GM18519 (cell line): ENCODE results near the gene HNRNPF.

ENCODE experiments used
- ATAC-seq: cut with Tn5 transposase; IDR thresholded peaks from one replicate; pipeline ENCODE4 v1.9.1; 2021; ENCODE audit warnings: mild to moderate bottlenecking, moderate library complexity; ENCODE audit not compliant: unreplicated experiment, low FRiP score

Gene HNRNPF

DNA sequence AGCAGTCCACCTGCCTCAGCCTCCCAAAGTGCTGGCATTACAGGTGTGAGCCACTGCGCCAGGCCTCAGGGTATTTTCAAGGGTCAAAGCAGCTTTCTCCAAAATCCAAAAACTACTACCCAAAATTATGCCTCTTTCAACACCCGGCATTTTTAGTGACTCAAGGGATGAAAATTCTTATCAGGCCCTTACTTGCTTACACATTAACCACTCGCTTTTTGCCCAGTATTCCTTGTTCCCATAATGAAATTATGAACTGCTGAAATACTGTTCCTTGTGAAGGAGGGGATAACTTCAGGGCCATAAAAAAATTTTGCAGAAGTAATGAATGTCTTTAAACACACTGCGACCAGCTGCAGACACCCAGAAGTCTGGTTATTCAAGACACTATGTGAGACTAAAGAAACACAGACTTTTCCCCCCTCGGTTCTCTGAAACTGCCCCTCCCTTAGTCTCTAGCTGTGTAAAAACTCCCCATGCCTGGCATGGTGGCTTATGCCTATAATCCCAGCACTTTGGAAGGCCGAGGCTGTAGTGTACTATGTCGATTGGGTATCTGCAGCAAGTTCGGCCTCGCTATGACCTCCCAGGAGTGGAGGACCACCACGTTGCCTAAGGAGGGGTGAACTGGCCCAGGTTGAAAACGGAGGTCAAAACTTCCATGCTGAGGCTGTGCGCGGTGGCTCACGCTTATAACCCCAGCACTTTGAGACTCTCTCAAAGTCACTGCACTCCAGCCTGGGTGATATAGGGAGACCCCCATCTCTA lies 25.6 kb downstream of the HNRNPF start:
- ATAC-seq = no peak

DNA sequence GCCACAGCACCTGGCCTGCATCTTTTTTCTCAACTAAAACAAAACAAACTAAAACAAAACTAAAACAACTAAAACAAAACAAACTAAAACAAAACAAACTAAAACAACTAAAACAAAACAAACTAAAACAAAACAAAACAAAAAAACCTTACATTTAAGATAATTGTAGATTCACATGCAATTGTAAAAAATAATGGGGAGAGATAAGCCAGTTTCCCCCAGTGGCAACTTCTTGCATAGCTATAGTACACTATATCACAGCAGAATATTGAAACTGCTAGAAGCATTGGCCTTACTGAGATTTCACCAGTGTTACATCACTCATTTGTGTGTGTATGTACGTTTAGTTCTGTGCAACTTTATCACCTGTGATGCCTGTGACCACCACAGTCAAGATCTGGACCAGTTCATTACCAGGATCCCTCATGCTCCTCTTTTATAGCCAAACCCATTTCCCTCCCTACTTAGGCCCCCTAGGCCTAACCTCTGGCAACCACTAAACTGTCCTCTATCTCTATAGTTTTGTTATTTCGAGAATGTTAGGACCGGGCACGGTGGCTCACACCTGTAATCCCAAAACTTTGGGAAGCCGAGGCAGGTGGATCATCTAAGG lies 28.3 kb downstream of the HNRNPF start:
- no peak for ATAC-seq

DNA sequence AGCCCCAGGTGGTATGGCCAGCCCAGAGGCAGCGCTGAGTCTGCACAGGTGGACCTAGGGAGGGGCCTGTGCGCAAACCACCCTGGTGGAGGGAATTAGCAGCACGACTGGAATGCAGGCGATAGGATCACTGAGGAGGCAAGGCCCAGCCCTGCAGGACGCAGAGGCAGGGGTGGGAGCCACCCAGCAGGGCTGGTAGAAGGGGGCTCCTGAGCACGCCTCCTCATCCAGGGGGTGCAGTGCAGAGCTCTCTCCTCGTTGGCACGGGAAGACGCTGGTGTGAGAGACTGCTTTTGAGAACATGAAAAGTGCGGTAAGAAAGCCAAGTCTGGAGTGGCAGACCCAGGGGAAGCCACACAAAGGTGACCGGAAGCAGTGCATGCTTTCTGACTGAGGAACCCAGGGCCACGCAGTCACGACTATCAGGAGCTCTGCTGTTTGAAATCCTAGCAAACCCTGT lies 31.5 kb downstream of the HNRNPF start:
- no peak for ATAC-seq

DNA sequence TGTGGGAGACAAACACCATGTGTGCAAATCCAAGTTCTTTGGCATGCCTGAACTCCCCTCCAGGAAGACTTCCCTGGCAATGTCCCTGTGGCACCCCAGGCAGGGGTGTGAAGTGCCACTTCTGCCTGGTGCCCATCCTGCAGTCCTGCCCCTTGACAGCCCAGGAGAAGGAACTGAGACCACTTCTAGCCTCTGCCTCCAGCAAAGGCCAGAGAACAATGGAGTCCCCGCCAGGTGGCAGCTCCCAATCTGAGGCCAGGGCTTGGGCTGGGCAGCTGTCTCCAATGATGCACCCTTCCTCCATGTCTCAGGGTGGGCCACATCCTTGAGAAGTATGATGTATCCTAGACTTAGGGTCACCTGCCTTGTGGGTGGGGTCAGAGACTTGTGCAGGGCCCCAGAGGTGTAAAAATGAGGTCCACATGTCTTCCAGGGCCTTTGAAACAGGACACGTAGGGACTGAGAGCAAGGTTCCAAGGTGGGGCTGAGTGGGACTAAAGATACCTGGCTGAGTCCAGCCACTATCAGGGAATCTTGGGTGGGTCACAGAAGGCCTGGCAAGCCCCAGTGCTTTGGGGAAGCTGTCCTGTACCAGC lies 32.1 kb downstream of the HNRNPF start:
- ATAC-seq = no peak

DNA sequence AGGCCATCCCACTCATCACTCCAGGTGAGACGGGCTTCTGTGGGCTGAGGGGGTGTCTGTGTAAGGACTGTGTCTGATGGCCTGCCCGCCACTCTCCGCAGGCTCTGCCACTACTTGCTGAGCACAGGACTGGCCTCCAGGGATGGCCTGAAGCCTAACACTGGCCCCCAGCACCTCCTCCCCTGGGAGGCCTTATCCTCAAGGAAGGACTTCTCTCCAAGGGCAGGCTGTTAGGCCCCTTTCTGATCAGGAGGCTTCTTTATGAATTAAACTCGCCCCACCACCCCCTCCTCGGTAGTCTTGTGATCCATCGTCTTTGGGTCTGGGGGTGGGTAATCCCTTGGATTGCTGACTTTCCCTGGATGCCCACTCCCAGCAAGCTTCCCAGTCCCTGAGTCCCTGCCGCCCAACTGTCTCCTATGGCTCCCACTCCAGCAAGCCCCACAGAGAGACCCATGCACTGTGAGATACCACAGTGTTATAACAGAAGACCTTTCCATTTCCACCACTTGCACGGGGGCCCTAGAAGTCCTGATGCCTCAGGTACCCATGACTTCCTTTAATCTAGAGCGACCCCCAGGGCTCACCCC lies 32.8 kb downstream of the HNRNPF start:
- no peak for ATAC-seq

DNA sequence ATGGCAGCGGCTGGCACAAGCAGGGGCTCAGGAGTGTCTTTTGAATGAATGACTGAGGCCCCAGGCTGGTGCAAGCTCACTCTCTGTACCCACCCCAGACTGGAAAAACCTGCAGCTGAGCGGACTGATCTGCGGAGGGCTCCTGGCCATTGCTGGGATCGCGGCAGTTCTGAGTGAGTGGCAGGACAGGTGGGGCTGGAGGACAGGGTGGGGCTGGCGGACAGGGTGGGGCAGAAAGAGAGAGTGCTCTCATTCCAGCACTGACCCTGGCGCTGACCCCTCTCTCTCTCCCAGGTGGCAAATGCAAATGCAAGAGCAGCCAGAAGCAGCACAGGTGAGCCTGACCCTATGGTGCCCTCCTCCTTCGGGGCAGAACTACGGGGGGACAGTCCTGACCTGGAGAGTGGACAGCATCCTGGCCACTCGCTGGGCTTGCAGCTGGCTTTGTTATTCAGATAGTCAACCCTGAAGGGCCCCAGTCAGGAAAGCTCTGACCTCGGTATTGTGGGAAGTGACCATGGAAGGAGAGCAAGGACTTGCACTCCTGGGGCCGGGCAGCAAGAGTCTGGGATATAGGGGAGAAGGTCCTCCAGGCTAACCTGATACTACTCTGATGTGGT lies 33.5 kb downstream of the HNRNPF start:
- ATAC-seq = no peak

DNA sequence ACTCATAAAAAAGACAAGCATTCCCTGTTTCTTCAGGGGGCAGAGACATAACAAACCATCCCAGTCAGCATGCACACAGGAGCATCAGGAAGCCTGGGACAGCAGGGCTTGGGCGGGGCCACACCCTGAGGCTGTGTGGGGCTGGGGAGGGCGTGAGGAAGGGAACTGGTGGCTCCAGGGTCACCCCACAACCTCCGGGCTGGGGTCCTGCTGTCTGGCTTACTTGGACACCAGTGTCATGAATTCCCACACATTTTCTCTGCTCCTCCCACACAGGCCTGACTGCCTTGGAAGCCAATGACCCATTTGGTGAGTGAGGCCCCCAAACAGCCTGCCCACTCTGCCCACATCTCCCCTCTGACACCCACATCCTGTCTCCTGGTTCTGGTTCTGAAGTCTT lies 34.8 kb downstream of the HNRNPF start:
- ATAC-seq = no peak

DNA sequence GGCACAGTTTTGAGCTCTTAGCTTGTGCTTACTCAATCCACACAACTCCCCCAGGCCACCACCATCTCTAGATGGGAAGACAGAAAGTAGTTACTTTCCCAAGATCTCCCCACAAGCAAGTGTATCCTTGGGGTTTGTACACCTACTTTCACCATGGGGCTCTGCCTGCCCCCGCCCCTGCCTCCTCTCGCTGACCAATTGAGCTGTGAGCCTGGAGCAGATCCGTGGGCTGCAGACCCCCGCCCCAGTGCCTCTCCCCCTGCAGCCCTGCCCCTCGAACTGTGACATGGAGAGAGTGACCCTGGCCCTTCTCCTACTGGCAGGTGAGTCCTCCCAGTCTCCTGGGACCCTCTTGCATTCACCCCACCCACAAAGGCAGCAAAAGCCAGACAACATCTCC lies 35.5 kb downstream of the HNRNPF start:
- ATAC-seq = no peak

DNA sequence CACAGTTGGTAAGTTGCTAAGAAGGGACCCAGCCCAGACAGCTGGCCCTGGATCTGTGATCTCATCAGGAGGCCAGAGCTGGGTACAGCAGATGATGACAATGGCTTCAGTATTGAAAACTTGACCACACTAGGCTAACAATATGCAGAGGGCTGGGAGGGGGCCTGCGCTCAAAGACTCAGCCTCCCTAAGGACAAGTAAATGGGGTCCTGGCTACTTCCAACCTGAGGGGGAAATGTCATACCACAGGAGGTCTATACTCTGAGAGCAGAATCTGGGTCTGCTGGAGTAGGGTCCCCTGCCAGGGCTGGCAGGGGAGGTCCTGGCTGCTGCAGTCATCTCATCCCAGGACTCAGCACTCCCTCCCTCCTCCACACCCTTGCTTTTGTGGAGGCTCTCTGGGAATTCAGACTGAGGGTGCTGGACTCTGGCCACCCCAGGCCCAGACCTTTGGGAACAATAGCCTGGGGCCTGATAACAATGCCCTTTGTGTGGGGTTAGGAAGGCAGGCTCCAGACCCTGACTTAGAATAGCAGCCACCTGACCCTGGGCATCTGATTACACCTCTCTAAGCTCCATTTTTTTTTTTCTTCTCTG lies 36.1 kb downstream of the HNRNPF start:
- ATAC-seq = no peak

DNA sequence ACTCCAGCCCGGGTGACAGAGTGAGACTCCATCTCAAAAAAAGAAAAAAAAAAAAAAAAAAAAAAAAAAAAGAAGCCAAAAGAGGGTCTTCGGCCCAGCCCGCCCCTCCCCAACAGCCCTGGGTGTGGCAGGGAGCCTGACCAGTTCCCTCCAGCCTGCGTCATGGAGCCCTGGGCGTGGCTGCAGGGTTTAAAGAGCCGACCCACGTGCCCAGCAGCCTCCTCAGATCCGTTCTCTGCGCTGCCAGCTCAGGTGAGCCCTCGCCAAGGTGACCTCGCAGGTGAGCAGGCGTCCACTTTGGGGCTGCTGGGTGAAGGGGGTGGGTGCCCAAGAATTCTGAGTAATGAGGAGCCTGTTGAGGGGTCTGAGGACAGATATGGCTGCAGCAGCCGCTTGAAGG lies 37.6 kb downstream of the HNRNPF start, which contains the start of gene FXYD4:
TSS of gene FXYD4 (plus strand) at position 219 of the 400 bp plus-strand sequence. CDS start 2,111 bp downstream, outside the sequence.
- no peak for ATAC-seq

DNA sequence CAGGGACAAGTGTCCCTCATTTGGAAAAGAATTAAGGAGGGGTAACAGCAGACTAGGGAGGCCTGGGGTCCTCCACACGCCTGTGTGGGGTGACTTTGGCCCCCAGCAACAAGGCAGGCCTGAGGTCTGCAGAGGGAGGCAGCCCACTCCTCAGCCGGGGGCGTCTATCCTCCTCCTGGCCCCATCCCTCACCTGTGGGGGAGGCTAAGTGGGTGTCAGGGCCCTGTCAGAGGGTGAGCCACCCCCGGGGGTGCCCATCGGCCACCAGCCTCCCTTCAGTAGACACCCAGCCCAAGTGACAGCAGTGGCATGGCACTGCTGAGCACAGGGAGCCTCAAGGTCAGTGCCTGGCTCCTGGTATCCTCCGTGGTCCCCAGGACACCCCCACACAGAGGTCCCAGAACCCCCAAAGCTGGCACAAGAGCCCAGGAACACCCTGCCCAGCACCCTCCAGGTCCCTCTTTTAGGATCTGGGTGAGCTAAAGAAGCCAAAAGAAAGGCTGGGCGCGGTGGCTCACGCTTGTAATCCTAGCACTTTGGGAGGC lies 38.2 kb downstream of the HNRNPF start:
- no peak for ATAC-seq

DNA sequence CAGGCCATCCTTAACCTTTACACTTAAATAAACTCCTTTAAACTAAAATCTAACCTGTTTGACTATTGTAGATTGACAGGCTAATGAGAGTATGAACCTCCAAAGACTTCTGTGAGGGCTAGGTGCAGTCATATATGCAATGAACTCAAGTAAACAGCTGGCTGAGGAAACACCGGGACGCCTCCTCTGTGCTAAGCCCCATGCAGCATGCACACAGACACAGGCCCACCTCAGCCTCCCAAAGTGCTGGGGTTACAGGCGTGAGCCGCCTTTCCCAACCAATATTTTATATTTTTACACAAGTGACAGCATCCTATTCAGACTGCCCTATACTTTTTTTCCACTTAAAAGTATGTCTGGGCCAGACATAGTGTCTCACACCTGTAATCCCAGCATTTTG lies 39.1 kb downstream of the HNRNPF start:
- ATAC-seq = no peak

DNA sequence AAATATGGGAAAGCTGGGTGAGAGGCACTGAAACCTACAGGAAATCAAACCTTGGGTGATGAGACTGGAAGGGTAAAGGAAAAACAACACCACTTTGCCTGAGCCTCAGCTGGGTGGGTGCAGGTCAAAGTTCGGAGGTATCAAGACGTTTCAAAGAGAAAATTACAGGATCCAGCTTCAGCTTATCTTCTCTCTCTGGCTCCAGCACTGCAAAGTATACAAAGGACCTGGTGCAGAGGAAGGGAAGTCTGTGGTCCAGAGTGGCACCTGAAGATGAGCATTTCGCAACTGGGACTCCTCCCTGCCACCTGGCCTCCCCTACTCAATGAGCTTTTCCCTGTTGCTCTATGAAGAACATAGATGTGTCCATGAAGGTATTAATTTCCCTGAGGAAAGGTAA lies 44.0 kb downstream of the HNRNPF start:
- ATAC-seq = no peak

DNA sequence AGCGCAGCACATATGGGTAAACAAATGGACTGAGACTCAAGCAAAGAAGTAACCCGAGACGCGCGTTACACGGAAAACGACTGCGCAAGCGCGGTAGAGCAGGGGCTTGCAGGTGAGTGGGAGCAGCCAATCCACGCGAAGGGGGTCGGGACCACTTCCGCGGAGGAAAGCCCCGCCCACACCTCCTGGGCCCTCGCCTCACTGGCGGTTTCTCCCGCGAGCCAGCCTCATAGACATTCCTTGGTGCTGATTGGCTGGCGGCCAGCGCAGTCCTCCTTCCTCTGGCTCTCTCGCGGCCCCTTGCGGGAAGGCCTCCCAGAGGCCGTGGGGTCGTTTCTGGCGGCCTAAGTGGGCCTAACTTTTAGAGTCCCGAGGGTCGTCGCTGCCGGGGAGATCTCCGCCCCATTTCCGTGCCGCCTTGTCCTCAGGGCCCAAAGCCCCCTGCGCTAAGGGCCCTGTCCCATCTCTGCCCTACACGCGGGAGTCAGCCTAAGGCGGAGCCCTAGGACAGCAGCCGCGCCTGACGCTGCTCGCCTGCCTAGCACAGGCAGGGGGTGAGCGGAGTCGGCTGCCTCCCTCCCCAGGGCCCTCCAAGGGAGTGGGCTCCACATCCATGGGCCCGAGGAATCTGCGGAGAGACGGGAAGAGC lies 46.7 kb downstream of the HNRNPF start:
- ATAC-seq = peak; percentile 84

DNA sequence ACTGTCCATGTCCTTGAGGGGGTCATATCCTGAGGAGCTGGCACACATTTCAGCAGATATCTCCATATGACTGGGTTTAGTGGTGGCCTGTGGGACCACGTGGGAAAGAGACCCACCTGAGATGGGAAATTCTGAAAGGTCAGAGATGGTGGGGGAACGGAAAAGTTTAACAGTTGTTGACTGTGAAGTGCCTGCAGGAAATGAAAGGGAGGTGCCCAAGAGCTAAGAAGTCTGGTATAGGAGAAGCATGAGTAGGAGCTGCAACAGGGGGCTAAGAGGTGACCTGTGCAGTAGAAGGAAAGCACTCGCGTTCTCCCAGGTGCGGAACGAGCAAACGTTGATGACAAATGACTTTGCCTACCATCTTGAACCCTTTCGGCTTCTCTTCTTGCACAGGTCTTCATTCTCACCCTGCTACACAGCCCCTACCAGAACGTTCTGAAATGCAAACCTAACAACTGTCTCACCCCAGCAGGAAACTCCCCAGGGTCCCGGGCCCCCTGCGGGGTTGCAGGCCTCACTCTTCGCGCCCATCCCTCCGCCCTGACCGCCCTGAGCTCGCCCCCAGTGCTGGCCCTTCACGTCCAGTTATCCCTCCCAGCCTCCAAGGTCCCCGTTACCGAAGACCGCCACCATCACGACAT lies 47.3 kb downstream of the HNRNPF start:
- no peak for ATAC-seq

DNA sequence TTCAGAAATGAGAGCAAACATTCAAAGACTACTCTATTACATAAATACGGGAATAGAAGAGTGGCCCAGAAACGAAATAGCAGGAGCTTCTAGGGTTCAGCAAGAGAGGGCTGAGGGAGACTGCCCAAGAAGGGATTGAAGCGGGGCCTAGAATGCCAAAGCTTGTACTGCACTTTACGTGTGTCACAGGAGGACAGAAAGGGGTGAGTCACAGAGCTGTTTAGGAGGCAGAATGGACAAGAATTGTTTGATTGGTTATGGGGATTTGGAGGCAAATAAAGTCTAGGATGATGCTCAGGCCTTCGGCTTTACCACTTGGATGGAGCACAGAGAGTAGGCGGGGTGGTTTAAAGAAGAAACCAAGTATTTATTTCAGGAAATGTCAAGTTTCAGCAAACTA lies 48.9 kb downstream of the HNRNPF start:
- no peak for ATAC-seq

DNA sequence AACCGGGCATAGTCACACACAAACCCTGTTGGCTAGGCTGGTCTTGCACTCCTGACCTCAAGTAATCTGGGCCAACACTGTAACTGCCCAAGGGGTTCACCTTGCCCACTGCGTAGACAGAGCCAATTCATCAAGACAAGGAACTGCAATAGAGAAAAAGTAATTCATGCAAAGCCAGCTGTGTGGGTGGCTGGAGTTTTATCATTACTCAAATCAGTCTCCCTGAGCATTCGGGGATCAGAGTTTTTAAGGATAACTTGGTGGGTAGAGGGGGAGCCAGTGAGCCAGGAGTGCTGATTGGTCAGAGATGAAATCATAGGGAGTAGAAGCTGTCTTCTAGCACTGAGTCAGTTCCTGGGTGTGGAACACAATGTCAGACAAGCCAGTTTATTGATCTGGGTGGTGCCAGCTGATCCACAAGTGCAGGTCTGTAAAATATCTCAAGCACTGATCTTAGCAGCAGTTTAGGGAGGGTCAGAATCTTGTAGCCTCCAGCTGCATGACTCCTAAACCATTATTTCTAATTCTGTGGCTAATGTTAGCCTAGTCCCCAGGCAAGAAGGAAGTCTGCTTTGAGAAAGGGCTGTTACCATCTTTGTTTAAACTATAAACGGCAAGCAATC lies 53.1 kb downstream of the HNRNPF start:
- ATAC-seq = no peak

DNA sequence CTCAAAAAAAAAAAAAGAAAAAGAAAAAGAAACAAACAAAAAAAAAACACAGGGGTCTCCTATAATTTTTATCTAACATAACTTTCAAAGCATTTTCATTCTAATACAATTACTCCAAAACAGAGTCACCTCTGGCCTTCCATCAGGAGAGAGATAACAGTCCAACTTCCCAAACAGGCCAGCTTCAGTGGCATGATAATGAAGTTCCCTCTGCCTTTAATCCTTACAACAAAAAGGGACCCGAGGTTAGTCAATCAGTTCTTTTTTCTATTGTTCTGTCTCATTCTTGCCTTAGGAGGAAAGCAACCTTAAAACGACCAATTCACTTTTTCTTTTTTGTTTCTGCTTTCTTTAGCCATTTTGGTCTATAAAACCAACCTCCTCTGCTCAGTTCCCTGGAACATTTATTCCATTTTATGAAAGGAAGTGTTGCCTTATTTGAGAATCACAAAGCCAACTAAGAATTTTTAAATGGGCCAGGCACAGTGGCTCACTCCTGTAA lies 54.1 kb downstream of the HNRNPF start:
- ATAC-seq = no peak

DNA sequence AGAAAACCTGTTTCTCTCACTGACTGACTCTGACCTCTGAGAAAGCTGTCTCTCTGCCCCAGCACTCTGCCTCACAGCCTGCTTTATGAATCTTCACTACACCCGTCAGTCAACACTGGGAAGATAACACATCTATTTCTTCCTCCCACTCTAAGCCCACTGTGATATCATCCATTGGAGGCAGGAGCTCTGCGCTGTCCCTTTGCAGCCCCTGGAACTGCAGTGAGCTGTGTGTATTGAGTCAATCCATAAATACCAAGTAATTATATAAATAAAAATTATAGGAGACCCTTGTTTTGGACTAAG lies 54.7 kb downstream of the HNRNPF start:
- no peak for ATAC-seq
